PC-3 (cell line): ENCODE results near the gene NECTIN4. TPM values are rescaled to one million over a fixed set of nuclear protein-coding genes. Genes with fewer than 3 reads are reported as not detected.

ENCODE experiments used
- ATAC-seq: fragments of 200-7000 bp; cut with Tn5 transposase; 2 replicates; pipeline ENCODE4 v1.9.1; 2020; ENCODE audit warnings: mild to moderate bottlenecking, moderate library complexity
- BruUV-seq: library from RNA; stranded (reverse); fragments of 400-500 nt; replicated peaks from 2 replicates; lab custom pipeline; 2021; lab: Mats Ljungman, UMichigan
- CTCF ChIA-PET: fragments of 300-600 bp; sonication (Branson Sonifier 250); formaldehyde crosslinking; loops from one replicate; lab custom pipeline; 2022; ENCODE audit warnings: antibody characterized with exemption; lab: Charles Lee
- POLR2A ChIA-PET: fragments of 300-600 bp; sonication (Branson Sonifier 250); formaldehyde crosslinking; loops from one replicate; lab custom pipeline; 2022; ENCODE audit warnings: antibody characterized with exemption; ENCODE audit not compliant: unreplicated experiment; lab: Charles Lee
- DNase-seq: peaks from one replicate; pipeline ENCODE4 v3.0.0-alpha.2; 2015
- H2AFZ ChIP-seq: fragments of 300-600 bp; sonication (generic); 2 replicates; pipeline ENCODE4 v1.6.0; 2016; ENCODE audit warnings: antibody characterized with exemption, low read length
- H3F3A ChIP-seq: fragments of 300-600 bp; sonication (generic); one replicate; pipeline ENCODE4 v1.6.0; 2017; ENCODE audit warnings: antibody characterized with exemption, low read length, control low read depth, mild to moderate bottlenecking; ENCODE audit not compliant: unreplicated experiment
- H3K27ac ChIP-seq: fragments of 300-600 bp; sonication (generic); 2 replicates; pipeline ENCODE4 v1.5.1; 2016; ENCODE audit warnings: mild to moderate bottlenecking, low read length
- H3K27me3 ChIP-seq: fragments of 300-600 bp; sonication (generic); 2 replicates; pipeline ENCODE4 v1.6.1; 2016; ENCODE audit warnings: low read length, mixed read lengths
- H3K36me3 ChIP-seq: fragments of 300-600 bp; sonication (generic); 2 replicates; pipeline ENCODE4 v1.6.1; 2016; ENCODE audit warnings: low read depth, mixed run types, low read length, mixed read lengths
- H3K4me1 ChIP-seq: fragments of 300-600 bp; sonication (generic); 2 replicates; pipeline ENCODE4 v1.5.1; 2016; ENCODE audit warnings: low read length; ENCODE audit not compliant: insufficient read depth
- H3K4me2 ChIP-seq: fragments of 300-600 bp; sonication (generic); 2 replicates; pipeline ENCODE4 v1.6.0; 2016; ENCODE audit warnings: low read length
- H3K4me3 ChIP-seq: fragments of 300-600 bp; sonication (generic); 2 replicates; pipeline ENCODE4 v1.5.1; 2016; ENCODE audit warnings: mild to moderate bottlenecking, low read length, mixed read lengths
- H3K79me2 ChIP-seq: fragments of 300-600 bp; sonication (generic); 2 replicates; pipeline ENCODE4 v1.6.1; 2017; ENCODE audit warnings: low read length, mixed read lengths
- H3K9ac ChIP-seq: fragments of 300-600 bp; sonication (generic); 2 replicates; pipeline ENCODE4 v1.6.0; 2016; ENCODE audit warnings: mild to moderate bottlenecking, low read length
- H3K9me2 ChIP-seq: fragments of 300-600 bp; sonication (generic); replicated peaks from 2 replicates; pipeline ENCODE4 v1.6.1; 2016; ENCODE audit warnings: mixed run types, low read length, mixed read lengths
- H3K9me3 ChIP-seq: fragments of 300-600 bp; sonication (generic); 2 replicates; pipeline ENCODE4 v1.6.1; 2016; ENCODE audit warnings: low read length, mixed read lengths
- H4K20me1 ChIP-seq: fragments of 300-600 bp; sonication (generic); 2 replicates; pipeline ENCODE4 v1.6.1; 2016; ENCODE audit warnings: low read length, mixed read lengths
- CTCF ChIP-seq: fragments of 300-600 bp; sonication (generic); conservative IDR thresholded peaks from 2 replicates; pipeline ENCODE4 v1.5.1; 2017; ENCODE audit warnings: antibody characterized with exemption, low read depth, mild to moderate bottlenecking, low read length
- EZH2 ChIP-seq: fragments of 300-600 bp; sonication (generic); IDR thresholded peaks from one replicate; pipeline ENCODE4 v1.6.1; 2017; ENCODE audit warnings: antibody characterized with exemption, mild to moderate bottlenecking, low read length; ENCODE audit not compliant: unreplicated experiment
- EZH2phosphoT487 ChIP-seq: fragments of 300-600 bp; sonication (generic); IDR thresholded peaks from 2 replicates; pipeline ENCODE4 v1.6.1; 2018; ENCODE audit warnings: mild to moderate bottlenecking, antibody characterized with exemption, low read length, borderline replicate concordance
- intact Hi-C: fragments of 100-400 bp; cut with micrococcal nuclease; formaldehyde crosslinking; loops from 2 replicates; pipeline ENCODE4 v1.9.0; 2023
- total RNA-seq: library from RNA; depleted of rRNA; stranded (reverse); fragments of >200 nt; gene quantifications from 2 replicates; pipeline ENCODE4 v1.2.3, GENCODE V29; 2014

Gene NECTIN4
- total RNA-seq, 1 experiment from 2014 or later = 6.8 TPM

GRCh38 chr1:161115132-161115711 is 25.9 kb upstream of the NECTIN4 start:
- Histone ChIP-seq H3K9ac (no peak overlapping the region), H3K27ac (peak overlapping the region; percentile 77), H3K79me2 (peaks cover 93% of the 10 kb centered on the region), H3F3A (peaks cover 4% of the 10 kb centered on the region), H3K36me3 (peaks cover 29% of the 10 kb centered on the region), H3K4me3 (peak overlapping the region; percentile 85; the same call in 1 of the 2 replicates), H3K4me2 (peak overlapping the region; percentile 83), H2AFZ (no peak overlapping the region), H3K9me3 (no peaks in the 10 kb centered on the region), H3K4me1 (peaks cover 52% of the 10 kb centered on the region), H3K9me2 (no peaks in the 10 kb centered on the region), H3K27me3 (no peaks in the 10 kb centered on the region), H4K20me1 (peaks cover 45% of the 10 kb centered on the region)
- DNase-seq = peak; percentile 99
- no TSS peak for BruUV-seq
- ChIA-PET CTCF (no interaction called here), POLR2A (no interaction called here)
- TF ChIP-seq EZH2 = no peak
- no peak for TF ChIP-seq CTCF
- no peak for TF ChIP-seq EZH2phosphoT487
- intact Hi-C loops = loop anchor here (1.0 to 10.0 kb wide), 2 partner anchors 15 to 90 kb away; partner anchors contain the start of gene F11R
- peak; percentile 65 for ATAC-seq

GRCh38 chr1:161114556-161114955 is 25.2 kb upstream of the NECTIN4 start:
- TF ChIP-seq EZH2 = no peak
- no peak for TF ChIP-seq CTCF
- no peak for TF ChIP-seq EZH2phosphoT487
- Histone ChIP-seq H3K9me2 (no peaks in the 10 kb centered on the region), H3K27me3 (no peaks in the 10 kb centered on the region), H3K9ac (no peak overlapping the region), H3K4me2 (peak overlapping the region; percentile 46), H3K27ac (peak overlapping the region; percentile 60), H3K36me3 (peaks cover 31% of the 10 kb centered on the region), H3K4me1 (peaks cover 45% of the 10 kb centered on the region), H3K79me2 (peaks cover 94% of the 10 kb centered on the region), H3F3A (peaks cover 4% of the 10 kb centered on the region), H2AFZ (no peak overlapping the region), H3K4me3 (peak overlapping the region; percentile 14; the same call in 1 of the 2 replicates), H4K20me1 (peaks cover 48% of the 10 kb centered on the region), H3K9me3 (no peaks in the 10 kb centered on the region)
- intact Hi-C loops = loop anchor here (10.0 kb wide), 1 partner anchor 90 kb away; the partner anchor contains the start of gene F11R
- no TSS peak for BruUV-seq
- ATAC-seq (no peak), DNase-seq (no peak)
- CTCF ChIA-PET = no interaction called here
- POLR2A ChIA-PET = no interaction called here

- no peak for ATAC-seq
- Histone ChIP-seq H3K36me3 (peaks cover 33% of the 10 kb centered on the region), H3K4me1 (peaks cover 39% of the 10 kb centered on the region), H3K27ac (no peak overlapping the region), H3K4me3 (no peak overlapping the region), H3K9me3 (no peaks in the 10 kb centered on the region), H3K79me2 (peaks cover 95% of the 10 kb centered on the region), H3K27me3 (no peaks in the 10 kb centered on the region), H2AFZ (no peak overlapping the region), H4K20me1 (peaks cover 48% of the 10 kb centered on the region), H3K4me2 (peak overlapping the region; percentile 46), H3K9ac (no peak overlapping the region), H3F3A (peaks cover 4% of the 10 kb centered on the region), H3K9me2 (no peaks in the 10 kb centered on the region)
- DNase-seq = no peak
- ChIA-PET CTCF (no interaction called here), POLR2A (no interaction called here)
- intact Hi-C loops = loop anchor here (10.0 kb wide), 1 partner anchor 89 kb away; the partner anchor contains the start of gene F11R
- BruUV-seq = no TSS peak
- no peak for TF ChIP-seq CTCF
- TF ChIP-seq EZH2phosphoT487 = no peak
- no peak for TF ChIP-seq EZH2
Observed at GRCh38 chr1:161113915-161114314, 24.6 kb upstream of the NECTIN4 start.
